Upper lobe of left lung (tissue), 4 donors: Measurements from ENCODE around the gene SFR1.

Source experiments
- CTCF ChIP-seq, 6 experiments: fragments of 450-650 bp in 4 of 6; fragments of 200-600 bp in 2 of 6; sonication (generic) in 2 of 6; IDR thresholded peaks; one replicate each; pipeline ENCODE4 v1.5.1; 2016 to 2019; ENCODE audit warnings: antibody characterized with exemption in 6 of 6
- POLR2A ChIP-seq, 4 donors: fragments of 450-650 bp; IDR thresholded peaks; one replicate each; pipeline ENCODE4 v1.5.1; 2016 to 2017; ENCODE audit warnings: antibody characterized with exemption in 4 of 4, mild to moderate bottlenecking in 2 of 4

DNA sequence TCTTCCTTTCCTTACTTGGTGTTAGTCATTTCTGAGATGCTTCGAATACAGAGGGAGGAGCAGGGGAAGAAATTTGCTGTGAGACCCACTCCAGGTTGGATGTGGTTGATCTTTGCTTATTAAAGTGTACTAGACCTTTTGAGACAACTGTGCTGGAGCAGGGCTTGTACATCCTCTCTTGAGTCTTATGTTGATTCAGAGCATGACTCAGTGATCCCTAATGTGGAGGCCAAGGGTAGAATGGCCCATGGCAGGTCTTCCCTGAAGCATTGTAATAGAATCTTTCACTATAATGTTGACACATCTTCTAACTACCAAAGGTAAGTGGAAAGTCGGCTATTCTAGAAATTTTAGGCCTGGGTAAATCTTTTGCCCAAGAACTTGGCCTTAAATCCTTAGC, 17.0 kb upstream of the SFR1 start:
- TF ChIP-seq CTCF (IDR thresholded peaks at IDR 0.05) (no peak), POLR2A (IDR thresholded peaks at IDR 0.05) (no peak)
